HG03565 (cell line): ENCODE data around the gene CTTNBP2.

Experiments
- ATAC-seq: cut with Tn5 transposase; IDR thresholded peaks from one replicate; pipeline ENCODE4 v1.9.1; 2021; ENCODE audit warnings: mild to moderate bottlenecking, moderate library complexity; ENCODE audit not compliant: unreplicated experiment

CTTNBP2 gene

DNA sequence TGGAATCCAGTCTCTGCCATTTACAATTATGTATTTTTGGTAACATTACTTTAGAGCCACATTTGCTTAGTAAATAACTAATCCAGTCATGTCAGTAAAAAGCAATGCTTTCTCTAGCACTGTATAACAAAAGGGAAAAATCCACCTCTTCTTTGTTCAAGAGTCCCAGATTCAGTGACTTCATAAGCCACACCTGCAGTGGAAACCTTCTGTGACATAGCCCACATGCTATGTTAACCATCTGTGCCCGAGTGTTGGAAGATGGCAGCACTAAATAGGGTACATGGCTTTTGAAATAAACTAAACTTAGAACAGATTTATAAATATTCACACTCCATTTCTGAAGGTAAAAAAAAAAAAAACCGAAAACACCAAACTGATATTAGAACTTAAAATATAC is 83.0 kb downstream of the CTTNBP2 start:
- ATAC-seq, result no peak

DNA sequence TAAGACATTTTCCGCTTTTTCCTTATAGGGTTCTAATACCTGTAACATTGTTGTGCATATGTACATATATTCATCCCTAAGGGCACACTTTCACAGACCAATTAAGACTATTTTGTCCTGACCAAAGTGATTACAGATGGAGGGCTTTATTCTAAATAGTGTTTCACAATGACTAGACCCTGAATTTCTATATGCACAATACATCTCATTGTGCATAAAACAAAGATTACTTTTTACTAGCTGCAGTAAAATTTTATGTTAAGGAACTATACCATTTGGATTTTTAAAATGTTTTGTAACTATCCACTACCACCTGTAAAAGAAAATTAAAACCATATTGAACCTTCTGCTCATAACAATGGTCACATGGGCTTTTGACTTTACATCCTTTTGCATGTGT is 87.8 kb downstream of the CTTNBP2 start:
- ATAC-seq, result no peak

DNA sequence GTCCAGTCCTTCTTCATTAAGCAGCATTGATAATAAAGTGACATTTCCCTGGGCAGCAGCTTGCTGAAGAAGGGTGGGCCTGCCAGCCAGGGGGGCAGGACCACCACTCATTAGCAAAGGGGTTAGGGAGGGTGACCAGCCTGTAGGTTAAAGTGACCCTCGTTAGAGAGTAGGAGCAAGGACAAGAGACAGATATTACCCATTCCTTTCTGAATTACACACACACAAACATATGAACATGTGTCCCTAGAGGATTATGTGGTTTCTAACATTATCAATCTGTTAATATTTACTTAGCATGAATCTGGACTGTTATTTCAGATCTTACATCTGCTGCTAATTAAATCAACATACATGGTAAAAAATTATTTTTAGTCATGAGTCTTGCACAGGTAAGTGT is 88.9 kb downstream of the CTTNBP2 start:
- ATAC-seq, result no peak

DNA sequence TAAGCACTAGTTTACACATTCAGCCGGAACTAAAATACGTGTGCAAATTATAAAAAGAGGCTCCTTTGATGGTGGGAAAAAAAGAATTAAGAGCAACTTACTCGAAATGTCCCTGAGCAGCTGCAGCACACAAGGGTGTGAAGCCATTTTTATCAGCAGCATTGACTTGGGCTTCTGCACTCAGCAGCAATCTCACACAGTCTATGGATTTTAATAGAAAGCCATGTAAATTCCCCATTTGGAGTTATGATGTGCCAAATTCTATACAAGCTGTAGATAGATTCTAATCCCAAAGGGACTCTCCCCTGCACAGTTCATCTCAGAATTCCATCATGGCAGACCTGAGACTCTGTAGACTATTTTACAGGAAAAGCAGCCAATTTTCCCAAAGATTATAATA is 90.5 kb downstream of the CTTNBP2 start:
- no peak for ATAC-seq

- no peak for ATAC-seq
Measured at GRCh38 chr7:117781707-117782106, 91.5 kb downstream of the CTTNBP2 start.

- peak; percentile 80 for ATAC-seq
Measured at GRCh38 chr7:117780832-117781231, 92.4 kb downstream of the CTTNBP2 start.

DNA sequence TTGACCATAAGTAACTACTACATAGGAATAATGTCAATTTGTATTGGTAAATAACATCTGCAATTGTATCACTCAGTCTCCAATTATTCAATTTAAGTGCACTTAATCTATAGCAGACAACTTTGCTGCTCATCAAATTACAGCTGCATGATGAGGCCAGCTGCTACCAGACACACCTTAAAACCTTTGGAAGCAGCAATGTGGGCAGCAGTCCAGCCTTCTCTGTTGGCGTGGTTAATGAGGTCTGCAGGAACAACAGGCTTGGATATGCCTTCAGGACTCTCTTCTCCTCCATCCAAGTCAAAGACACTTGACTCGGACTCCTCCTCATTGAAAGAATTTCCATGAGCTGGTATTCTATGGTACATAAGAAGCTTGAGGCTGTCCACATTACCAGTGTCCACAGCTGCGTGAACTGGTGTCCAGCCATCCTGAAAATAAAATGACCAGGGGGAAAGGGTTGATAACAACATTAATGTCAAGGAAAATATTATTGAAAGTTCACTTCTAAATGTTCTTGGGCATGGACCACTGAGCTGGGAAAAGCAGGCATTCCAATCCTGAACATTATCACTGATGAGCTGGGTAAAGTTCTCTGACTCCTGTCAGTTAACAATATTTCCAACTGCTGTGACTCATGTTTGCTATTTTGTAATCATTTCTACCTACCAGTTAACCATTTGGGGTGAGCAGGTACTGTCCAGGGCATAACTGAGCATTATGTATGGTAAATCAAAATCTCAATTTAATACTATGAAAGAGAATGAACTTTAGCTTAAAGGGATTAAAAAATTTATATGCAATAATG is 95.7 kb downstream of the CTTNBP2 start:
- ATAC-seq, result no peak

DNA sequence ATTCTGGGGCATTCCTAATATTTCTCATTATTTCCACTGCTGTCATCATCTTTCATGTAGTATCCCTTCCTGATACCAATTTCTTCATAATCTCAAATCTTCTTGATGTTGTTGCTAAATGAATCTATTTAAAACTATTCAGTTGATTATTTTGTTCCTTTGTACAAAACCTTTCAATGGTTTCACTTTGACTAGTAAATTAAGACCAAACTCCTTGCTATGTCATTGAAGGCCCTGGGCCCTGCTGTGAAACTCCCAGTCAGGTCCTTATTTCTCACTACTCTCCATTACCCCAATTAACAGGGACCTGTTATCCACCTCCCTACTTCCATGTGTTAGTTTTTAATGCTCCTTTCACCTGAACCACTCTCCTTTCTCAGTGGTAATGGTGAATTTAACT is 97.0 kb downstream of the CTTNBP2 start:
- no peak for ATAC-seq

DNA sequence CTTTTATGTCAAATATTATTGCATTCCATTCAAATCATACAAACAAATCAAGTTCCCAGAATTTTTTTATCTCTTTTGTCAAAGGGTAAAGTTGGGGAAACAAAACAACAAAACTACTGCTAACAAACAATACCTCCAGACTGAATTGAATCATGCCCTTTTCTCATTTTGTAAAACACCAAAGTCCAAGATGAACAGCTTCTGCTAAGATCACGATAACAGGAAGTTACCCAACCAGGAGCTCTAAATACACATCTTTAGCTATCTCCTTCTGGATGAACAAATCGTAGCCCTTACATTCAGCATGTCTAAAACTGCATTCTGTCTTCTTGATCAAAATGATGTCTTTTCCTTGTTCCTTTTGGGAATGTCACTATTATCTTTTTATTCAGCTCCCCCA is 97.4 kb downstream of the CTTNBP2 start:
- ATAC-seq, result no peak

GRCh38 chr7:117774943-117775342 is 98.3 kb downstream of the CTTNBP2 start:
- ATAC-seq, result no peak

DNA sequence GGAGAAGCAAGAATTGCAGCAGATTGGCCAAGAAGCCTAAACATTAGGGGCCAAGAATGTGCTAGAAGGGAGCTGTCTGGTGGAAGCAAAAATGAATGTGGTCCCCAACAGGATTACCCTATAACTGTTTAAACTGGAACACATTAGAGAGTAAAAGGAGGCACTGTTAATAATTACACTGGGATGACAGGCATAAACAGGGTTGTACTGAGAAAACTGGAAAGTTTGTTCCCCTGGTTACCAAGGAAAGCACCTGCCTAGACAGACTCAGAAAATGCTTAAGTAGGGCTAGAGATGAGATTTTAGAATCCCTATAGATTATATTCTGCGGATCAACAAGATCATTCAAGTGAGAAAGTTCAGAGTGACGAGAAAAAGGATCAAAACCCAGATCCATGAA is 100.8 kb downstream of the CTTNBP2 start:
- ATAC-seq, result no peak

DNA sequence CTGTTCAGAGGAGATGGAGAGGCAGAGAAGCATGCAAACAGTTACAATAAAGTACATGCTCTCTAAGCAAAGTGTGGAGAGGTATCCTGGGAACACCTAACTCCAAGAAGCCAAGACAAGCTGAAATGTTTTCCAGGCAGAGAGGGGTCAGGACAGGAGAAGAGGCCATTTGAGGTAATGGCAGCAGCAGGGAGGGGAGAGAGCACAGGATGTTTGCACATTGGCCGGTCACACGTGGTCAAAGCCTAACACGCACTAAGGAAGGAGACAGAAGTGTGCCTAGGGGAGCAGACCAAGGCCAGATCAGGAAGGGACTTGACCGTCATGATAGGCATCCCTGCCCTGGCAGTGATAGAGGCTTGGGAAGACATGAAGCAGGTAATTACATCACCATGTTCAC is 101.5 kb downstream of the CTTNBP2 start:
- ATAC-seq, result no peak

DNA sequence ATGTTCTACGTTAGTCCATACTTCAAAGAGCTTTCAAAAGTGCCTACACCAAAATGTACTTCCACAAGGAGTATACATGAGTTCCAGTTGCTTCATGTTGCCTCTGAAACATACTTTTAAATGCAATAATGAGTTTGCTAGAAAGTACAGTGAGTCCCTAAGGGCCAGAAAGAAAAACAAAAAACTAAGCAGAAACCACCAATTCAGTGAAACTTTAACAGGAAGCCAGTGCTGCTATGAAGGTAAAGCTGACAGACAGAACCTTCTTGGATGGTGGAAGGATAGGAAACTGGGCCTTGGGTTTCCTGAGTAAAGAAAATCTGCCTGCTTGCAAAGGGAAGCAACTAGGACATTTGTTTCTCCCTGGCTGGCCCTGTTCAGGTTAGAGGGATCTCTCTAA is 104.2 kb downstream of the CTTNBP2 start:
- ATAC-seq, result no peak

GRCh38 chr7:117767951-117768350 is 105.3 kb downstream of the CTTNBP2 start:
- ATAC-seq, result no peak

DNA sequence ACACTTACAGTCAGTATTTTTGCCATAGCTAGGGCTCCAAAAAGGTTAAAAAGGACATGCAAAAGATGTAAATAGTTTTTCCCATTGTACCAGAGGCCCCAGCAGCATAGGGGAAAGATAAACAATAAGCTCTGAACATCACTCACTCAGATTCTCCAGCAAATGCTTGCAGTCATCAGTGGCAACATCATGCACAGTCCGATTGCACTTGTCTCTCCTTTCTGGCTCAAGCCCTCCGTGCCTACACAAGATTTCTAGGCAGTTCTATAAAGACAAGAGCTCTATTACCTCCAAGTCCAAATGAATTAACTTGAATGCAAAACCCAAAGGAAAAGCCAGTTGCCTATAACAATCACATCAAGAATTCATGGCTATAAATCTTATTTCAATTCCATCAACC is 106.3 kb downstream of the CTTNBP2 start:
- ATAC-seq, result no peak

- ATAC-seq, result no peak
Measured at GRCh38 chr7:117764031-117764430, 109.2 kb downstream of the CTTNBP2 start.

DNA sequence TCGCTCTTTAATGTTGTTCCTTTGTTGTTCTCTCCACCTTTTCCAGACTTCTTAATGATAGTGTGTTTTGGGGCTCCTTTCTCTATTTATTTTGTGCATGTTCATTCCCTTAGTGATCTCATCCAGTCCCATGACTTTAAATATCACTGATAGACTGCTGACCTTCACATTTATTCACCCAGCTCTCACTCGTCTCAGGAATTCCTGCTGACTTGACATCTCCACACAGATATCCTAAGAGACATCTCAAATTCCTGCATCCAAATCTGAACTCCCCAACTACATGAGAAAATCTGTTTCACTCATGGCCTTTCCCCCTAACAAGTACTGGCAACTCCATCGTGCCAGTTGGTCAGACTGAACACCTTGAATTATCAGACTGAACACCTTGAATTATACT is 111.2 kb downstream of the CTTNBP2 start:
- ATAC-seq, result no peak

DNA sequence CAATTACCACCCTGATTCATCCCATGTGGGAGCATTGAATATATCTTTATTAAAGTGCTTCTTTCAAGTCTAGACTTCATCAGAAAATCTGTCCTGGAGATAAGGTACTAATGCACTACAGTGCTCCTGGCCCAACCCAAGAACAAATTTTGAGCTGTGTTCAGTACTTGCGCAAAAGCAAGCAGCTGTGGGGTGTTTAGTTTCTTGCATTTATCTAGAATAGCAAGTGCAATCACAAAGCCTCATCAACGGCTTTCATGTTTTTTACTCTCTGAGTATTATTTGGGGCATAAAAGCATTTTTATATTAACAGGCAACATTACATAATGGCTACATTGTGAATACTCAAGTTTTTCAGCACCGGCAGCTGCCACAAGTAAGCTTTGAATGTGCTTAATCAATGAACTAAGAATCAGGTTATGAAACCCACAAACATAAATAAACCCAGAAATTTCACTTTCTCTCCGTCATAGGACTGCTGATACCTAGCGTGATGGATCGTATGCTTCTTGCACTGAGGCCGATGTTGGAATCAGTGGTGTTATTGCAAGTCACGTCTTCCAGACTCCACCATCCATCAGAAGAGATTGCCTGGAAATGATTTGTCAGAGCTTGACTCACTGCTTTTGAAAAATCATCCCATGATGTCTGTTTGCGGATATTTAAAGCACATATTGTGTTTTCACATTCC is 113.1 kb downstream of the CTTNBP2 start:
- no peak for ATAC-seq

GRCh38 chr7:117757440-117757839 is 115.8 kb downstream of the CTTNBP2 start:
- ATAC-seq, result no peak

DNA sequence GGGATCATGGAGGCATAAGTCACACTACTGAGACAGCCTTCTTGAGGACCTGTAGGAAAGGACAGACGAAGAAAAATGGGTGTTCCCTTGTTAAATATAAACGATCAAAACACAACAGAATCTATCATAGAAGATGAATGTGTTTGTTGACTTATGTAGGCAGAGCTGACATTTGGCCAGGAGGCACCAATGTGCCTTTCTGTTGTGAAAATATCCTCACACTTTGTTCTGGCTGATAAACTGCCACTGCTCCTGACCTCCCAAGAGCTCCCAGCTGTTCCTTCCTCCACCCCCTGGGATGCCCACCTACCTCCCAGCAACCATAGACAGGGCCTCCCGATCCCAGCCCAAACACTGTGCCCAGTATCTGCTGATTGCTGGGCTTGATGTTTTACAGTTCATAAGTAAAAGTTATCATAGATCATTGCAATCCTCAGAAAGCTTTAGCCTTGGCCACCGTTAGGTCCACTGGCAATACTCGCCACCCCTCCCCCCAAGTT is 116.6 kb downstream of the CTTNBP2 start:
- no peak for ATAC-seq

DNA sequence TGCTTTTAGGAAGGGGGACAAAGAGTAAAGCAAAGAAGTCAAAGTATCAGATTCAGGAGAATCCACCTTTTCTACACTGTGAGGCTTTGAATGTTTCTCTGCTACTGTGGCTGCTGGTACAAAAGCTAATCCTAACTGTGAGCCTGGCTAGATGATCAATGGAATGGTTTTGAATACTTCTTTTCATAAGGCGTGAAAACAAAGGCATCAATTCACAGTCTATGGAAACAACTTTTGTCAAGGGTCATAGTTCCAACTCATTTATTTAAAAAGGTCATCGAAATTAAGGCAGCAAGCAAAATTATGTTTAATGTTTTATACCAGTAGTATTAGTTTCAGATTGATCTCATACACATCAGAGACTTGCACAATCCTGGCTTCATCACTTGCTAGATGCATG is 118.1 kb downstream of the CTTNBP2 start:
- ATAC-seq, result no peak

GRCh38 chr7:117751775-117752174 is 121.5 kb downstream of the CTTNBP2 start:
- ATAC-seq, result no peak
